HepG2 (cell line): Measurements from ENCODE around the gene EHD1. TPM values are rescaled to one million over a fixed set of nuclear protein-coding genes. Genes with fewer than 3 reads are reported as not detected.

Experiments
- DNMT1 ChIP-seq: sonication (generic); formaldehyde crosslinking; IDR thresholded peaks from 2 replicates; pipeline ENCODE4 v1.5.1; 2020; ENCODE audit warnings: mild to moderate bottlenecking, missing genetic modification reagents
- DNMT3B ChIP-seq: conservative IDR thresholded peaks from 2 replicates; pipeline ENCODE4 v1.6.1; 2016; ENCODE audit warnings: missing biosample characterization, control low read depth
- DPF2 ChIP-seq: sonication (generic); formaldehyde crosslinking; IDR thresholded peaks from 2 replicates; pipeline ENCODE4 v1.4.0; 2020; ENCODE audit warnings: mild to moderate bottlenecking, low read depth, missing genetic modification reagents, borderline replicate concordance
- HOXA5 ChIP-seq: sonication (generic); formaldehyde crosslinking; IDR thresholded peaks from 2 replicates; pipeline ENCODE4 v1.4.0; 2020; ENCODE audit warnings: missing genetic modification reagents
- MTA1 ChIP-seq: sonication (generic); formaldehyde crosslinking; IDR thresholded peaks from 2 replicates; pipeline ENCODE4 v1.4.0; 2020; ENCODE audit warnings: missing genetic modification reagents, mild to moderate bottlenecking, borderline replicate concordance
- NAIF1 ChIP-seq: sonication (generic); formaldehyde crosslinking; IDR thresholded peaks from 2 replicates; pipeline ENCODE4 v1.5.0; 2020; ENCODE audit warnings: mild to moderate bottlenecking, missing genetic modification reagents, borderline replicate concordance
- NPAS2 ChIP-seq: sonication (generic); formaldehyde crosslinking; IDR thresholded peaks from 2 replicates; pipeline ENCODE4 v1.8.0; 2022; ENCODE audit warnings: mild to moderate bottlenecking, missing genetic modification reagents, borderline replicate concordance
- RARA ChIP-seq: IDR thresholded peaks from 2 replicates; pipeline ENCODE4 v1.6.1; 2016; ENCODE audit warnings: missing genetic modification reagents, missing compliant biosample characterization
- SALL1 ChIP-seq: sonication (generic); formaldehyde crosslinking; IDR thresholded peaks from 2 replicates; pipeline ENCODE4 v1.8.0; 2022; ENCODE audit warnings: mild to moderate bottlenecking, missing genetic modification reagents
- TCF12 ChIP-seq, 2 experiments: fragments of 450-650 bp in 1 of 2; sonication (generic) in 1 of 2; formaldehyde crosslinking in 1 of 2; IDR thresholded peaks; 2 replicates each; pipeline versions ENCODE4 v1.6.1 to v1.8.0; 2017 to 2022; ENCODE audit warnings: antibody characterized with exemption in 1 of 2, mild to moderate bottlenecking in 1 of 2, missing genetic modification reagents in 1 of 2, moderate library complexity in 1 of 2
- ZNF160 ChIP-seq: sonication (generic); formaldehyde crosslinking; IDR thresholded peaks from 2 replicates; pipeline ENCODE4 v1.8.0; 2022; ENCODE audit warnings: mild to moderate bottlenecking, inconsistent platforms, missing genetic modification reagents
- ZNF230 ChIP-seq: sonication (generic); formaldehyde crosslinking; IDR thresholded peaks from 2 replicates; pipeline ENCODE4 v1.4.0; 2020; ENCODE audit warnings: mild to moderate bottlenecking, missing genetic modification reagents
- ZNF335 ChIP-seq: sonication (generic); formaldehyde crosslinking; IDR thresholded peaks from 2 replicates; pipeline ENCODE4 v1.4.0; 2020; ENCODE audit warnings: missing genetic modification reagents
- ZNF510 ChIP-seq: sonication (generic); formaldehyde crosslinking; IDR thresholded peaks from 2 replicates; pipeline ENCODE4 v1.4.0; 2020; ENCODE audit warnings: low read depth, mild to moderate bottlenecking, missing genetic modification reagents
- ZNF563 ChIP-seq: sonication (generic); formaldehyde crosslinking; IDR thresholded peaks from 2 replicates; pipeline ENCODE4 v1.8.0; 2022; ENCODE audit warnings: mild to moderate bottlenecking, moderate library complexity, missing genetic modification reagents
- ZNF772 ChIP-seq: sonication (generic); formaldehyde crosslinking; IDR thresholded peaks from 2 replicates; pipeline ENCODE4 v1.5.0; 2020; ENCODE audit warnings: mild to moderate bottlenecking, missing genetic modification reagents
- polyA plus RNA-seq, 8 experiments: library from polyadenylated mRNA; depleted of rRNA in 3 of 8; stranded (reverse) in 7 of 8; unstranded in 1 of 8; fragments of >200 nt; fragmentation: Illumina TruSeq in 4 of 8; extraction: Trizol in 4 of 8; gene quantifications; 2 replicates each; pipeline versions ENCODE4 v1.2.1 to v1.2.3, GENCODE V29; 2011 to 2016; ENCODE audit warnings: low read depth in 4 of 8, missing spikeins in 1 of 8, mixed read lengths in 1 of 8; ENCODE audit not compliant: insufficient read depth in 1 of 8
- total RNA-seq, 5 experiments: library from RNA; depleted of rRNA; stranded (reverse); fragments of >200 nt; fragmentation: Illumina TruSeq; extraction: Trizol; gene quantifications; 2 replicates each; pipeline ENCODE4 v1.2.3, GENCODE V29; 2016; ENCODE audit warnings: low read depth in 1 of 5
- TF ChIP-seq, protein P1 (sequence below): sonication (generic); formaldehyde crosslinking; IDR thresholded peaks from one replicate; pipeline ENCODE4 v1.5.1; 2020; ENCODE audit warnings: mild to moderate bottlenecking, missing genetic modification reagents; ENCODE audit errors: not compliant biosample characterization
- TF ChIP-seq, protein P2 (sequence below): sonication (generic); IDR thresholded peaks from 2 replicates; pipeline ENCODE4 v1.6.1; 2016; ENCODE audit warnings: low read depth, borderline replicate concordance
- TF ChIP-seq, protein P3 (sequence below): sonication (generic); formaldehyde crosslinking; IDR thresholded peaks from 2 replicates; pipeline ENCODE4 v1.8.0; 2022; ENCODE audit warnings: missing genetic modification reagents, mild to moderate bottlenecking, moderate library complexity, borderline replicate concordance

Gene EHD1
- total and polyA plus RNA-seq, 2 of the 13 experiments (the other 11 are each of a cell fraction or from before 2014, with no cell fraction given): 23.6 to 26.6 TPM

DNA sequence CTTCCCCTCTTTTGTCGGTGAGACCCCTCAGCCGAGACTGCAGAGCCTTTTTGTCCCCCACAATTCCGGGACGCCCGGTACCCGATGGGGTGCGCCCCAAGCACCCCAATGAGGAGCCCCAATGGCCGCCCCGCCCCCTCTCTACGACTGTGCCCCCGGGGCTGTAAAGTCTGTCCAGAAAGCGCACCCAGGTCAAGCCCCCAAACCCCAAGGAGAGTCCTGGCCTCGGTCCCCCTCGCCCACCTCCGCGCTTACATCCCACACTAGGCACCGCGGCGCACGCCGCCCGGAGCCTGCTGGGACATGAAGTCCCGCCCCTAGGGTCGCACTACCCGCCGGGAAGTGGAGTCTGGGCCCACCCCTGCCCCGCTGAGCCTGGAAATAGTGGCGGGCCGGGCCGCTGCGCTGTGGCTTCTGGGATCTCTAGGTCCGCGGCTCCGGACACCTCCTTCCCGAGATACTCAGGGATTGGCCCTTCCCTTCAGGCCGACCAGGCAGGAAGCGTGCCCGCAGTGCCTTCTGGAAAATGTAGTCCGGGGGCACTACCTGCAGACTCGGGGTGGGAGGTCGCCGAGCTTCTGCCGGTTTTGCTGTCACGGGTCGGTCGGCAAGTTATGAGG lies 68.0 kb downstream of the EHD1 start, which contains the start of gene MEN1 (continued):
- TF ChIP-seq, protein P1, sequence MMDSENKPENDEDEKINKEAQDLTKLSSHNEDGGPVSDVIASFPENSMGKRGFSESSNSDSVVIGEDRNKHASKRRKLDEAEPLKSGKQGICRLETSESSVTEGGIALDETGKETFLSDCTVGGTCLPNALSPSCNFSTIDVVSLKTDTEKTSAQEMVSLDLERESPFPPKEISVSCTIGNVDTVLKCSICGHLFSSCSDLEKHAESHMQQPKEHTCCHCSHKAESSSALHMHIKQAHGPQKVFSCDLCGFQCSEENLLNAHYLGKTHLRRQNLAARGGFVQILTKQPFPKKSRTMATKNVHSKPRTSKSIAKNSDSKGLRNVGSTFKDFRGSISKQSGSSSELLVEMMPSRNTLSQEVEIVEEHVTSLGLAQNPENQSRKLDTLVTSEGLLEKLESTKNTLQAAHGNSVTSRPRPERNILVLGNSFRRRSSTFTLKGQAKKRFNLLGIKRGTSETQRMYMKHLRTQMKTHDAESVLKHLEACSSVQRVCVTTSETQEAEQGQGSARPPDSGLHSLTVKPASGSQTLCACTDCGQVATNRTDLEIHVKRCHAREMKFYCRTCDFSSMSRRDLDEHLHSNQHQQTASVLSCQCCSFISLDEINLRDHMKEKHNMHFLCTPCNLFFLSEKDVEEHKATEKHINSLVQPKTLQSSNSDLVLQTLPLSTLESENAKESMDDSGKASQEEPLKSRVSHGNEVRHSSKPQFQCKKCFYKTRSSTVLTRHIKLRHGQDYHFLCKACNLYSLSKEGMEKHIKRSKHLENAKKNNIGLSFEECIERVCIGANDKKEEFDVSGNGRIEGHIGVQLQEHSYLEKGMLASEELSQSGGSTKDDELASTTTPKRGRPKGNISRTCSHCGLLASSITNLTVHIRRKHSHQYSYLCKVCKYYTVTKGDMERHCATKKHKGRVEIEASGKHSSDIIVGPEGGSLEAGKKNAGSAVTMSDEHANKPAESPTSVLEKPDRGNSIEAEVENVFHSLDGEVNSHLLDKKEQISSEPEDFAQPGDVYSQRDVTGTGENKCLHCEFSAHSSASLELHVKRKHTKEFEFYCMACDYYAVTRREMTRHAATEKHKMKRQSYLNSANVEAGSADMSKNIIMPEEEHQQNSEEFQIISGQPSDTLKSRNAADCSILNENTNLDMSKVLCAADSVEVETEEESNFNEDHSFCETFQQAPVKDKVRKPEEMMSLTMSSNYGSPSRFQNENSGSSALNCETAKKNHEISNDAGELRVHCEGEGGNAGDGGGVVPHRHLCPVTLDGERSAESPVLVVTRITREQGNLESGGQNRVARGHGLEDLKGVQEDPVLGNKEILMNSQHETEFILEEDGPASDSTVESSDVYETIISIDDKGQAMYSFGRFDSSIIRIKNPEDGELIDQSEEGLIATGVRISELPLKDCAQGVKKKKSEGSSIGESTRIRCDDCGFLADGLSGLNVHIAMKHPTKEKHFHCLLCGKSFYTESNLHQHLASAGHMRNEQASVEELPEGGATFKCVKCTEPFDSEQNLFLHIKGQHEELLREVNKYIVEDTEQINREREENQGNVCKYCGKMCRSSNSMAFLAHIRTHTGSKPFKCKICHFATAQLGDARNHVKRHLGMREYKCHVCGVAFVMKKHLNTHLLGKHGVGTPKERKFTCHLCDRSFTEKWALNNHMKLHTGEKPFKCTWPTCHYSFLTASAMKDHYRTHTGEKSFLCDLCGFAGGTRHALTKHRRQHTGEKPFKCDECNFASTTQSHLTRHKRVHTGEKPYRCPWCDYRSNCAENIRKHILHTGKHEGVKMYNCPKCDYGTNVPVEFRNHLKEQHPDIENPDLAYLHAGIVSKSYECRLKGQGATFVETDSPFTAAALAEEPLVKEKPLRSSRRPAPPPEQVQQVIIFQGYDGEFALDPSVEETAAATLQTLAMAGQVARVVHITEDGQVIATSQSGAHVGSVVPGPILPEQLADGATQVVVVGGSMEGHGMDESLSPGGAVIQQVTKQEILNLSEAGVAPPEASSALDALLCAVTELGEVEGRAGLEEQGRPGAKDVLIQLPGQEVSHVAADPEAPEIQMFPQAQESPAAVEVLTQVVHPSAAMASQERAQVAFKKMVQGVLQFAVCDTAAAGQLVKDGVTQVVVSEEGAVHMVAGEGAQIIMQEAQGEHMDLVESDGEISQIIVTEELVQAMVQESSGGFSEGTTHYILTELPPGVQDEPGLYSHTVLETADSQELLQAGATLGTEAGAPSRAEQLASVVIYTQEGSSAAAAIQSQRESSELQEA: peak; percentile 47
- no peak for TF ChIP-seq HOXA5 (CRISPR knock-in tag)
- no peak for TF ChIP-seq DNMT3B
- peak; percentile 74 for TF ChIP-seq ZNF563 (CRISPR knock-in tag)
- no peak for TF ChIP-seq RARA (CRISPR knock-in tag)
- no peak for TF ChIP-seq DNMT1 (CRISPR knock-in tag)
- no peak for TF ChIP-seq ZNF510 (CRISPR knock-in tag)
- TF ChIP-seq ZNF335 (CRISPR knock-in tag): peak; percentile 94
- TF ChIP-seq ZNF160 (CRISPR knock-in tag): peak; percentile 61; the same call in 1 of the 2 replicates
- TF ChIP-seq ZNF772 (CRISPR knock-in tag): 0 out of 2 replicates have a peak, but pooled peaks have one; percentile 51
- TF ChIP-seq ZNF230 (CRISPR knock-in tag): 0 out of 2 replicates have a peak, but pooled peaks have one; percentile 24
- TF ChIP-seq NAIF1 (CRISPR knock-in tag): peak; percentile 64; the same call in 1 of the 2 replicates
- TF ChIP-seq, protein P2, sequence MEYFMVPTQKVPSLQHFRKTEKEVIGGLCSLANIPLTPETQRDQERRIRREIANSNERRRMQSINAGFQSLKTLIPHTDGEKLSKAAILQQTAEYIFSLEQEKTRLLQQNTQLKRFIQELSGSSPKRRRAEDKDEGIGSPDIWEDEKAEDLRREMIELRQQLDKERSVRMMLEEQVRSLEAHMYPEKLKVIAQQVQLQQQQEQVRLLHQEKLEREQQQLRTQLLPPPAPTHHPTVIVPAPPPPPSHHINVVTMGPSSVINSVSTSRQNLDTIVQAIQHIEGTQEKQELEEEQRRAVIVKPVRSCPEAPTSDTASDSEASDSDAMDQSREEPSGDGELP: no peak; the same call in 1 of the 2 replicates
- TF ChIP-seq MTA1 (CRISPR knock-in tag): 0 out of 2 replicates have a peak, but pooled peaks have one; percentile 20
- TF ChIP-seq, protein P3, sequence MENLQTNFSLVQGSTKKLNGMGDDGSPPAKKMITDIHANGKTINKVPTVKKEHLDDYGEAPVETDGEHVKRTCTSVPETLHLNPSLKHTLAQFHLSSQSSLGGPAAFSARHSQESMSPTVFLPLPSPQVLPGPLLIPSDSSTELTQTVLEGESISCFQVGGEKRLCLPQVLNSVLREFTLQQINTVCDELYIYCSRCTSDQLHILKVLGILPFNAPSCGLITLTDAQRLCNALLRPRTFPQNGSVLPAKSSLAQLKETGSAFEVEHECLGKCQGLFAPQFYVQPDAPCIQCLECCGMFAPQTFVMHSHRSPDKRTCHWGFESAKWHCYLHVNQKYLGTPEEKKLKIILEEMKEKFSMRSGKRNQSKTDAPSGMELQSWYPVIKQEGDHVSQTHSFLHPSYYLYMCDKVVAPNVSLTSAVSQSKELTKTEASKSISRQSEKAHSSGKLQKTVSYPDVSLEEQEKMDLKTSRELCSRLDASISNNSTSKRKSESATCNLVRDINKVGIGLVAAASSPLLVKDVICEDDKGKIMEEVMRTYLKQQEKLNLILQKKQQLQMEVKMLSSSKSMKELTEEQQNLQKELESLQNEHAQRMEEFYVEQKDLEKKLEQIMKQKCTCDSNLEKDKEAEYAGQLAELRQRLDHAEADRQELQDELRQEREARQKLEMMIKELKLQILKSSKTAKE (CRISPR knock-in tag): no peak
- no peak for TF ChIP-seq NPAS2 (CRISPR knock-in tag)
- no peak for TF ChIP-seq DPF2 (CRISPR knock-in tag)
- peak; percentile 54; the same call in 1 of the 2 replicates for TF ChIP-seq SALL1 (CRISPR knock-in tag)
- TF ChIP-seq TCF12 (IDR thresholded peaks at IDR 0.05): no peak
- TF ChIP-seq TCF12 (CRISPR knock-in tag; IDR thresholded peaks at IDR 0.05): no peak
